HEK293T (cell line): Measurements from ENCODE around the gene CFAP43.

ENCODE experiments used
- SUZ12 ChIP-seq: fragments of 450-650 bp; IDR thresholded peaks from 2 replicates; pipeline ENCODE4 v1.6.1; 2016; ENCODE audit warnings: mild to moderate bottlenecking
- ZNF384 ChIP-seq: fragments of 450-650 bp; IDR thresholded peaks from 2 replicates; pipeline ENCODE4 v1.6.1; 2016
- TF ChIP-seq, protein P1 (sequence below): fragments of 450-650 bp; IDR thresholded peaks from 2 replicates; pipeline ENCODE4 v1.6.1; 2016

DNA sequence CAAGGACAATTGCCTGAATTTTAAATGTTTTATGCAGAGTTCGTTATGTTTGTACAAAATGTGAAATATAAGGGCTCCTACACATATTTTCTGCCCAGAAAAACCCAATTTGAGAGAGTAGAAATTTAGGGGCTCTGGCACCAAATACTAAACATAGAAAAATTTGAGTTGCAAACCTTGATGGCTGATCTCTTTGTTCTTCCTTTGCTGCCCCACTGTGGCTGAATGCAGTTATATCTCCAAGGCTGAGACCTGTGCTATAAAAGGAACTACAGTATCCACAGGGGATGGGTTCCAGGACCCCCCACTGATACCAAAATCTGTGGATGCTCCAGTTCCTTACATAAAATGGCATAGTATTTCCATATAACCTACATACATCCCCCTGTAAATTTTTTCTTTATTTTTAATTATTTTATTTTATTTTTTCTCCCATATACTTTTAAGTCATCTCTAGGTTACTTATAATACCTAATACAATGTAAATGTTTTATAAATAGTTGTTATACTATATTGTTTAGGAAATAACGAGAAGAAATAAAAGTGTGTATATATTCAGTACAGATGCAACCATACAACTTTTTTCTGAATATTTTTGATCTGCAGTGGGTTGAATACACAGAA lies 22.5 kb downstream of the CFAP43 start:
- TF ChIP-seq ZNF384 (no peak), SUZ12 (no peak)
- TF ChIP-seq, protein P1, sequence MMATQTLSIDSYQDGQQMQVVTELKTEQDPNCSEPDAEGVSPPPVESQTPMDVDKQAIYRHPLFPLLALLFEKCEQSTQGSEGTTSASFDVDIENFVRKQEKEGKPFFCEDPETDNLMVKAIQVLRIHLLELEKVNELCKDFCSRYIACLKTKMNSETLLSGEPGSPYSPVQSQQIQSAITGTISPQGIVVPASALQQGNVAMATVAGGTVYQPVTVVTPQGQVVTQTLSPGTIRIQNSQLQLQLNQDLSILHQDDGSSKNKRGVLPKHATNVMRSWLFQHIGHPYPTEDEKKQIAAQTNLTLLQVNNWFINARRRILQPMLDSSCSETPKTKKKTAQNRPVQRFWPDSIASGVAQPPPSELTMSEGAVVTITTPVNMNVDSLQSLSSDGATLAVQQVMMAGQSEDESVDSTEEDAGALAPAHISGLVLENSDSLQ, result no peak
